ENCODE results near the gene ASF1A. TPM values are rescaled to one million over a fixed set of nuclear protein-coding genes. Genes with fewer than 3 reads are reported as not detected.

The ASF1A gene
- total and polyA plus RNA-seq, 9 of the 15 experiments (the other 6 are each of a cell fraction or from before 2014, with no cell fraction given) = 31.5 to 45.3 (median 34.8) TPM

- ATAC-seq = peak; percentile 98
- H3K9ac ChIP-seq (ENCODE audit: insufficient read depth in 1 of 2, low read depth in 2 of 2, low read length in 2 of 2) = peak within 1 kb of the TSS; percentile 98 to 100
- peak within 1 kb of the TSS; percentile 99 for H3K27ac ChIP-seq (ENCODE audit: extremely low read depth, low read depth, low read length)
- BruUV-seq (replicated peaks) = TSS peak; percentile 57
- DNase-seq (ENCODE audit: extremely low read depth in 1 of 4, low spot score in 3 of 4) = peak; percentile 96 to 97 (median 96)
- H3K4me2 ChIP-seq (ENCODE audit: insufficient read depth, low read length) = peak within 1 kb of the TSS; percentile 95
- peaks cover 33% of the 10 kb centered on the region for H3K36me3 ChIP-seq (ENCODE audit: control insufficient read depth, insufficient read depth, low read length)
- H3K4me3 ChIP-seq = peak within 1 kb of the TSS; percentile 75
- H3K27me3 ChIP-seq (ENCODE audit: control insufficient read depth in 2 of 2, insufficient read depth in 2 of 2, low read length in 2 of 2) = no peaks in the 10 kb centered on the region
- H3K9me1 ChIP-seq (ENCODE audit: control insufficient read depth, insufficient read depth, low read length) = no peaks in the 10 kb centered on the region
- H3K79me2 ChIP-seq (ENCODE audit: control insufficient read depth, insufficient read depth, low read length) = peaks cover 49% of the 10 kb centered on the region
- ChIA-PET CTCF (ENCODE audit: low intra/inter-chr PET ratio) (no interaction called here), POLR2A (interaction anchor here (0.8 to 1.6 kb wide), 4 partner anchors 11 to 40 kb away, joined by 3 to 5 read pairs (median 3); partner anchors contain the start of gene ASF1A)
- H2AFZ ChIP-seq (ENCODE audit: low read depth, low read length) = peak within 1 kb of the TSS; percentile 99
- under 1% methylated on average over 51 of the region's 95 CpGs for WGBS (ENCODE audit: insufficient coverage, low coverage, missing lambda C conversion rate)
- intact Hi-C loops (cut with micrococcal nuclease) (loop anchor here (2.0 to 10.0 kb wide), 2 partner anchors 40 to 790 kb away; partner anchors contain the start of gene ASF1A), in situ Hi-C loops (cut with MboI) (no loop called here)
- peaks cover 8 to 14% of the 10 kb centered on the region in 2 experiments; a peak in 4 of 5 replicates for H3K4me1 ChIP-seq (replicated peaks in 1 of 2; ENCODE audit: control insufficient read depth in 2 of 2, insufficient read depth in 2 of 2, low read length in 2 of 2)
- peaks cover 12% of the 10 kb centered on the region for H3K9me3 ChIP-seq (replicated peaks; ENCODE audit: control insufficient read depth, insufficient read depth, low read depth, low read length)
- FAIRE-seq = peak; percentile 88
- H4K20me1 ChIP-seq (replicated peaks; ENCODE audit: control insufficient read depth, insufficient read depth, low read length) = no peaks in the 10 kb centered on the region
- TF ChIP-seq ZNF75A (CRISPR knock-in tag; IDR thresholded peaks at IDR 0.05) = no peak
- TF ChIP-seq PHTF2 (CRISPR knock-in tag; IDR thresholded peaks at IDR 0.05) = 0 out of 2 replicates have a peak, but pooled peaks have one; percentile 46
- TF ChIP-seq ZBED1 (IDR thresholded peaks at IDR 0.05) = no peak
- TF ChIP-seq BRD9 (IDR thresholded peaks at IDR 0.05; ENCODE audit: low read depth, partially characterized antibody) = peak; percentile 67
- no peak for TF ChIP-seq SMAD3 (CRISPR knock-in tag; conservative IDR thresholded peaks at IDR 0.05)
- TF ChIP-seq HMGN3 (IDR thresholded peaks at IDR 0.05; ENCODE audit: borderline replicate concordance, extremely low read depth, insufficient read length, low read depth, low read length) = peak; percentile 84
- TF ChIP-seq MBD2 (IDR thresholded peaks at IDR 0.05; ENCODE audit: borderline replicate concordance, low read depth) = 0 out of 2 replicates have a peak, but pooled peaks have one; percentile 16
- no peak for TF ChIP-seq ZNF398 (CRISPR knock-in tag; IDR thresholded peaks at IDR 0.05)
- no peak for TF ChIP-seq TCF7L2 (IDR thresholded peaks at IDR 0.05; ENCODE audit: low read depth, low read length)
- TF ChIP-seq ZBTB2 (IDR thresholded peaks at IDR 0.05) = 0 out of 2 replicates have a peak, but pooled peaks have one; percentile 24
- TF ChIP-seq ETV5 (CRISPR knock-in tag; IDR thresholded peaks at IDR 0.05; ENCODE audit: low read depth) = no peak; the same call in 1 of the 2 replicates
- TF ChIP-seq GTF3C2 (IDR thresholded peaks at IDR 0.05; ENCODE audit: borderline replicate concordance, extremely low read depth, insufficient read length) = no peak
- no peak for TF ChIP-seq LARP7 (IDR thresholded peaks at IDR 0.05)
- 0 out of 2 replicates have a peak, but pooled peaks have one; percentile 52 for TF ChIP-seq KLF6 (CRISPR knock-in tag; IDR thresholded peaks at IDR 0.05; ENCODE audit: borderline replicate concordance)
- TF ChIP-seq KDM4B (IDR thresholded peaks at IDR 0.05; ENCODE audit: borderline replicate concordance in 2 of 2, low read depth in 1 of 2) = no peak
Measured at GRCh38 chr6:118934461-118935330, 40.7 kb downstream of the ASF1A start, which contains the start of gene MCM9. MCM9 (minus strand) TSS chr6:118935159; CDS start chr6:118931723, 3,436 bp downstream.
